ENCODE data around the gene MBNL2.

MBNL2 gene

DNA sequence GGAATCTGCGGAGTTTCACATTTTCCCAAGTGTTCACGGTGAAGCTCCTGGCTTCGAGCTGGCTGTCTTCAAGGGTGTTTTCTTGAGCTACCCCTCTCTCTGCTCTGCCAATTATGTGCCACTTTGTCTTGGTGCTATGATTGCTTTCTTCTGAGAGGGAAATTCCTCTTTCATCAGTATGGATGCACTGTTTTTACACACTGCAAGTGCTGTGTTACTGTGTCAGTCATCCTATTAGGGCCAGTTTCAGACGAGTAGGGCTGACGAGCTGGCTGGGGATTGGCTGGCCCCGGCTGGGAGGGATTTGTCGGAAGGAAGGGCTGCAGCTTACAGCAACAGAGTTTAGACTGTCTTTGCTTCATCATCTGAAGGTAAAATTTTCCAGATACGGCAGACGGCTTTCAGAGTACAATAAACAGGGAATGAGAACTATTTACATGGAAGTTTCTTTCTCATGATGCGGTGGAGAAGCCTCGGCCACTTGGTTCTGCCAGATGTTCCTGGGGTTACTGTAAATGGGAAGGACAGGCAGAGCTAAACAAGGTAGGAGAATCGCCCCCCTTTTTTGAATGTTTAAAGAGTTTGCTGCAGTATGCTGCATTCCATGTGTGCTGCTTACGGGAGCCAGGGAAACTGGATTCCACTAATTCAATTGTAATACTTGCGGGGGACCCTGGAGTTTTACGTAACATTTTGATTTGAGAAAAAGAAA lies at the start of gene MBNL2:
Gene MBNL2, plus strand, starts transcription at position 345 of the 712 bp plus-strand sequence. CDS start 53,903 bp downstream, outside the sequence.
- Mint-ChIP-seq H3K4me1 (peaks cover 23 to 33% of the 10 kb centered on the region in 2 donors), H3K9me3 (no peaks in the 10 kb centered on the region), H3K27me3 (no peaks in the 10 kb centered on the region), H3K4me3 (peak within 1 kb of the TSS; percentile 92 to 97), H3K36me3 (no peaks in the 10 kb centered on the region), H3K27ac (peak within 1 kb of the TSS; percentile 92)
- ATAC-seq (replicated peaks), result peak; percentile 98 to 99
- DNase-seq, result peak; percentile 81

GRCh38 chr13:97174638-97175037 lies 47.5 kb upstream of the MBNL2 start:
- H3K9me3 Mint-ChIP-seq, result peaks cover 3 to 4% of the 10 kb centered on the region in 2 donors
- peaks cover 19 to 38% of the 10 kb centered on the region in 2 donors for H3K27me3 Mint-ChIP-seq
- no peak overlapping the region for H3K4me3 Mint-ChIP-seq
- no peaks in the 10 kb centered on the region for H3K4me1 Mint-ChIP-seq
- no peaks in the 10 kb centered on the region for H3K36me3 Mint-ChIP-seq
- no peak for ATAC-seq (replicated peaks)
- no peak for DNase-seq
- no peak overlapping the region for H3K27ac Mint-ChIP-seq

DNA sequence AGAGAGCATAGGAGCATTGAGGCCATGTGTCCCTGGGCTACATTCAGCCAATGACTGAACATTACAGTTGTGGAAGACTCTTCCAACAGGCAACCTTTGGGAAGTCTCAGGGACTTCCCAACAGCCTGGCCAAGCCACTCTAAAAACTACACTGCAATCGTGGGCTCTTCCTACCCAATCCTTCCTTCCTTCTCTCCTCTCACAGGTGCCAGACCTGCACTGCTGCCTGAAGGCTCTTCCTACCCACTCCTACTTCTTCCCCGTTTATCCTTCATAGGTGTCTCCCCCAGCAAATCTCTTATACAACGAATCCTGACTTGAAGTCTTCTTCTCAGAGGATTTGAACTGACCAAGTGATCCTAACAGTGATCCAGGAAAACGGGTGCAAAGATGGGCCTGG lies 47.1 kb upstream of the MBNL2 start:
- H3K9me3 Mint-ChIP-seq, result peaks cover 3 to 4% of the 10 kb centered on the region in 2 donors
- H3K4me1 Mint-ChIP-seq, result no peaks in the 10 kb centered on the region
- H3K4me3 Mint-ChIP-seq, result no peak overlapping the region
- no peak overlapping the region for H3K27ac Mint-ChIP-seq
- ATAC-seq (replicated peaks), result no peak
- H3K36me3 Mint-ChIP-seq, result no peaks in the 10 kb centered on the region
- H3K27me3 Mint-ChIP-seq, result peaks cover 19 to 34% of the 10 kb centered on the region in 2 donors
- DNase-seq, result no peak

DNA sequence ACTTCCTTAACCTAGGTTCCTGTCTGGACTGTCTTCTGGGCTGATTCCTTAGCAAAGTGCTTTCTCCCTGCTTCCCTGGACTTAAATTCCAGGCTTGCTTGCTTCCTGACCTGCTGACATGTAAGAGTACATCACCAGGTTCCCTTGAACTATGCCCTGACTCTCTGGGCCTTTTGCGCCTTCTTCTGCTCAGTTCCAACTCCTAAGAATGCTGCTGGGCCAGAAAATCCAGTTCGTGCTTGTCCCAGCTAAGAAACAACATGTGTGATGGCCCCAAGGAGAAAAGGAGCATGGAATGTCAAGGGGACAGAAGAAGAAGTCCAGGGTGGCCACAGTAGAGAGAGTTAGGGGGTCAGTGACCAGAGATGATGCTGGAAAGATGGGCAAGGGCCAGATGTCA lies 42.6 kb upstream of the MBNL2 start:
- H3K9me3 Mint-ChIP-seq, result peaks cover 3 to 4% of the 10 kb centered on the region in 2 donors
- H3K36me3 Mint-ChIP-seq, result no peaks in the 10 kb centered on the region
- no peak for DNase-seq
- no peak overlapping the region for H3K27ac Mint-ChIP-seq
- no peak for ATAC-seq (replicated peaks)
- H3K27me3 Mint-ChIP-seq, result peaks cover 13 to 18% of the 10 kb centered on the region in 2 donors
- H3K4me3 Mint-ChIP-seq, result no peak overlapping the region
- no peaks in the 10 kb centered on the region for H3K4me1 Mint-ChIP-seq

DNA sequence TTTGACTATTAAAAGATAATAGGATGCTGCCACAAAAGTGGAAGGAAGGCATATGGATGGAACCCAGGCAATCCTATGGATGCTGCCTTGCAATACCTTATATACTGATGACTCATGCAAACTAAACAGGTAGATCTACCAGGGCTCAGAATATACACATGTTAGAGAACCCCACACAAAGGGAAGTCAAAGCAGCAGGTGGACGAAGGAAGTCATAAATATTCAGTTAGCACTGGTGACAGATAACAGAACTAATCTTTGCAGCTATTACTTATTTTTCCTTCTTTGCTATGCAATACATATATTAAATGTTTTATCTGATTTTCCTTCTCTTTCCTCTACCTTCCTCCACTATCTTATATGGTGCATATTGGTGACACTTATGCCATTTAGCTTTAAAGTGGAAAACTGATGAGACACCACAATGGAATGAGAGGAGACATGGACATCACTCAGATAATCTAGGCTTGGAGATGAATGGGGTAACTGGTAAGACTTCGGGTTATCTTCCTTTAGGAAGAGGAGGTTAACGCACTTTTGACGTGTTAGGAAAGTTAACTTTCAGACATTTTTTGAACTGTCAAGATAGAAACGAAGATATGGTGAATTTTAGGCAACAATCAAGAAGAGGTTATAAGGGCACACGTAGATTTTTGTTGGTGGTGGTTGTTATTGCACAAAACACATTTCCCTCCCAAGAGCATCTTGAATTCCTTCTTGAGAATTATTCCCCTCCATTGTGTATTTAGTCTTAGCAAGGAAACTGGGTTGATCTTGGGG lies 39.8 kb upstream of the MBNL2 start:
- Mint-ChIP-seq H3K4me1 (no peaks in the 10 kb centered on the region), H3K27me3 (peaks cover 15 to 24% of the 10 kb centered on the region in 2 donors), H3K27ac (no peak overlapping the region), H3K9me3 (no peaks in the 10 kb centered on the region), H3K4me3 (no peak overlapping the region), H3K36me3 (no peaks in the 10 kb centered on the region)
- DNase-seq, result no peak
- no peak for ATAC-seq (replicated peaks)

GRCh38 chr13:97185291-97185690 lies 36.8 kb upstream of the MBNL2 start:
- peaks cover 26 to 34% of the 10 kb centered on the region in 2 donors for H3K27me3 Mint-ChIP-seq
- no peaks in the 10 kb centered on the region for H3K9me3 Mint-ChIP-seq
- H3K4me1 Mint-ChIP-seq, result peaks cover 5 to 10% of the 10 kb centered on the region in 2 donors
- no peaks in the 10 kb centered on the region for H3K36me3 Mint-ChIP-seq
- H3K4me3 Mint-ChIP-seq, result no peak overlapping the region
- no peak for DNase-seq
- no peak overlapping the region for H3K27ac Mint-ChIP-seq
- ATAC-seq (replicated peaks), result no peak

DNA sequence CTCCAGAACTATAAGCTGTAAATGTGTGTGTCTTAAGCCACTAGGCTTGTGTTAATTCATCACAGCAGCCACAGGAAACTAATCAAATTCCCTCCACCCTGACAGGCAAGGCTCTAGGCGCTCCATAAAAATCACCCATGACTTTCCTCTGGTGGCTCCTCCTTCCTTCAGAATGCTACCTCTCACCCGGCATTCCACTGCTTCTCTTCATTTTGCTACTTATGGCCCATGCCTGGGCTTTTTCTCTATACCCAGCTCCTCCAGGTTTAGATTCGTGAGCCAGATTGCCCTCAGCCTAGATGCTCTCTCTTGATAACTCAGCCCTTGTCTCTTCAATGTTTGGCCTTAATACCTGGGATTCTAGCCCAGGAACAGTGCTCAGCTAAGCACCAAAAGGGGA lies 36.4 kb upstream of the MBNL2 start:
- Mint-ChIP-seq H3K9me3 (no peaks in the 10 kb centered on the region), H3K27me3 (peaks cover 26 to 34% of the 10 kb centered on the region in 2 donors), H3K36me3 (no peaks in the 10 kb centered on the region), H3K4me1 (peaks cover 5 to 10% of the 10 kb centered on the region in 2 donors), H3K4me3 (no peak overlapping the region), H3K27ac (no peak overlapping the region)
- ATAC-seq (replicated peaks) (no peak), DNase-seq (no peak)

DNA sequence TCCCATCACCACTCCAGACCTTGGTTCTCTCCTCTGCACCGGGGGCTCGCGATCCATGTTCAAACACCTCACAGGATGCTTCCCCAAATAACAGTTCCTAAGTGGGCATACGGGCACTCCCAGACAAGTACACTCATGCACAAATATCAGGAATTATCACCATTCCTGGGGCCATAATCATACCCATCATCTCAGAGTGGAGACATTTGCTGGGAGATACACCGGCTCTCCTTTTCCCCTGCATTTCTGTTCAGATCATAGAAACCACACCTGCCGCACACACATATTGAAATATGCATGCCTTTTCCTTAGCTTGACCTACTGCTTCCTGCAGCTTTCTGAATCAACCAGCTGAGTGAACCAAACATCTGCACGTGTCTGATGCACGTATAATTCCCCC lies 33.9 kb upstream of the MBNL2 start:
- Mint-ChIP-seq H3K4me3 (no peak overlapping the region), H3K9me3 (no peaks in the 10 kb centered on the region), H3K27ac (no peak overlapping the region), H3K36me3 (no peaks in the 10 kb centered on the region), H3K4me1 (peaks cover 5 to 10% of the 10 kb centered on the region in 2 donors), H3K27me3 (peaks cover 18 to 35% of the 10 kb centered on the region in 2 donors)
- DNase-seq (no peak), ATAC-seq (replicated peaks) (no peak)

DNA sequence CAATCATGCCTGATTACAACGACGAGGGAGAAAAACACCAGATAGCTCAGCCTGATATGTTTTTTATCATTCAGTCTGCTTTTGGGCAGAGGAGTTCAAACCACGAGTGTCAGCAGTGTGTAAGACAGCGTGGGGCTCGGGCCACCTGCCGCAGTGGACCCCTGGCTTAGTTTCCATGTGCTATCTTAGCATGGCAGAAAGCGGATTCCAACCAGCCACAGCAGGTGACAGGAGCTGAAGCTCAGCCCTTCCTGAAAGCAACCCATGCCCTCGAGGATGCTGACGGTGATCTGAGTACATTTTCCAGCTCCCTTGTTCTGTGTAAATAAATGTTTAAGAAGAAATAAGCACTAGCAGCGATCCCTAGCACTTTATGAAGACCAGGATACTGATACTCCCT lies 32.2 kb upstream of the MBNL2 start:
- Mint-ChIP-seq H3K27ac (no peak overlapping the region), H3K4me3 (no peak overlapping the region), H3K9me3 (no peaks in the 10 kb centered on the region), H3K27me3 (peaks cover 20 to 35% of the 10 kb centered on the region in 2 donors), H3K4me1 (peaks cover 5 to 10% of the 10 kb centered on the region in 2 donors), H3K36me3 (no peaks in the 10 kb centered on the region)
- DNase-seq (no peak), ATAC-seq (replicated peaks) (no peak)

- DNase-seq, result no peak
- Mint-ChIP-seq H3K27ac (no peak overlapping the region), H3K9me3 (no peaks in the 10 kb centered on the region), H3K36me3 (no peaks in the 10 kb centered on the region), H3K4me1 (peaks cover 5 to 10% of the 10 kb centered on the region in 2 donors), H3K27me3 (peaks cover 19 to 32% of the 10 kb centered on the region in 2 donors), H3K4me3 (no peak overlapping the region)
- ATAC-seq (replicated peaks), result no peak
Observed at GRCh38 chr13:97191142-97191541, 31.0 kb upstream of the MBNL2 start.

- ATAC-seq (replicated peaks), result no peak
- Mint-ChIP-seq H3K9me3 (no peaks in the 10 kb centered on the region), H3K27ac (no peak overlapping the region), H3K27me3 (peaks cover 18 to 34% of the 10 kb centered on the region in 2 donors), H3K4me3 (no peak overlapping the region), H3K4me1 (peaks cover 5 to 10% of the 10 kb centered on the region in 2 donors), H3K36me3 (no peaks in the 10 kb centered on the region)
- no peak for DNase-seq
Observed at GRCh38 chr13:97191615-97192014, 30.5 kb upstream of the MBNL2 start.

- Mint-ChIP-seq H3K36me3 (no peaks in the 10 kb centered on the region), H3K27me3 (peaks cover 18 to 34% of the 10 kb centered on the region in 2 donors), H3K27ac (no peak overlapping the region), H3K4me3 (no peak overlapping the region), H3K9me3 (no peaks in the 10 kb centered on the region), H3K4me1 (peaks cover 5 to 10% of the 10 kb centered on the region in 2 donors)
- DNase-seq, result no peak
- no peak for ATAC-seq (replicated peaks)
Observed at GRCh38 chr13:97192166-97192565, 30.0 kb upstream of the MBNL2 start.

DNA sequence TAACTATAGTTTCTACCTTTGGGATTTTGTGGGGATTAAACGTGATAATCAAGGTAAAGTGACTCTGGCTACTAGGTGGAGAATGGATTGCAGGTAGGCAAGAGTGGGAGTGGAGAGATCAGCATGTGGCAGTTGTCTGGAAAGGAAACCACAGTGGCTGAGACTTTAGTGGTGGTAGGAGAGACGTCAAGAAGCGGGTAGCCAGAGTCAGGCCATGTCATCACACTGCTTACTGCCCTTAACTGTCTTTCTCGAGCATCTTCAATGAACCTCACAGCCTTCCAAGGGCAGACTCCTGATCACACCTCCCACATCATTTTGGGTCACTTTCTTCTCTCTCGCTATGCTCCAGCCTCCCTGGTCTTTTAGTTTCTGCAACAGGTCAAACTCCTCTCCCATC lies 28.6 kb upstream of the MBNL2 start:
- peaks cover 13 to 35% of the 10 kb centered on the region in 2 donors for H3K27me3 Mint-ChIP-seq
- H3K4me3 Mint-ChIP-seq, result no peak overlapping the region
- no peak for ATAC-seq (replicated peaks)
- DNase-seq, result no peak
- no peaks in the 10 kb centered on the region for H3K36me3 Mint-ChIP-seq
- no peaks in the 10 kb centered on the region for H3K9me3 Mint-ChIP-seq
- H3K27ac Mint-ChIP-seq, result no peak overlapping the region
- H3K4me1 Mint-ChIP-seq, result peaks cover 2 to 3% of the 10 kb centered on the region in 2 donors

GRCh38 chr13:97194479-97194878 lies 27.7 kb upstream of the MBNL2 start:
- Mint-ChIP-seq H3K36me3 (no peaks in the 10 kb centered on the region), H3K9me3 (no peaks in the 10 kb centered on the region), H3K27ac (no peak overlapping the region), H3K4me3 (no peak overlapping the region), H3K27me3 (peaks cover 15 to 39% of the 10 kb centered on the region in 2 donors), H3K4me1 (no peaks in the 10 kb centered on the region)
- DNase-seq (no peak), ATAC-seq (replicated peaks) (no peak)

DNA sequence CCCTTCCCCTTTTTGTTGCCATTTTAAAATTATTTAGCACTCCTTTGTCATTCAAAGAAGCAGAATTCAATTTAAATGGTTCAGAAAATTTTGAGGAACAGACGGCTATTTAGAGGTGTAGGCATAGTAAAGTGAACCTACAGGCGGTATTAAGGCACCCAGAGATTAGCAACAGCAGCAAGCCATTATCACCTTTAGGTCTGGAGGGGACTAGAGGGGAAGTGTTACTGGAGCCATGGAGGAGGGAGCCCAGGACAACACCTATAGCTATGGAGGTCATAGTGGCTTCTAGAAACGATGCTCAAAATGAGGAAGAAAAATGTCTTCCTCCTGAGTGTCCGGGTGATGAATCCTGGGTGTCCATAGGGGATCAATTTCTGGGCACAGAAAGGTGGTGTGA lies 25.8 kb upstream of the MBNL2 start:
- Mint-ChIP-seq H3K36me3 (no peaks in the 10 kb centered on the region), H3K9me3 (no peaks in the 10 kb centered on the region), H3K4me3 (no peak overlapping the region), H3K27ac (no peak overlapping the region), H3K4me1 (no peaks in the 10 kb centered on the region), H3K27me3 (peaks cover 15 to 45% of the 10 kb centered on the region in 2 donors)
- DNase-seq (no peak), ATAC-seq (replicated peaks) (no peak)
